Vagina (tissue), 2 donors: ENCODE measurements around the gene PSMD11.

Experiments used
- POLR2A ChIP-seq, 2 donors: fragments of 450-650 bp; IDR thresholded peaks; one replicate each; pipeline ENCODE4 v1.6.1; 2017; ENCODE audit warnings: antibody characterized with exemption in 2 of 2, mild to moderate bottlenecking in 2 of 2, moderate library complexity in 2 of 2
- POLR2AphosphoS5 ChIP-seq, 2 donors: sonication (generic); formaldehyde crosslinking; IDR thresholded peaks; one replicate each; pipeline ENCODE4 v1.9.0; 2017; ENCODE audit warnings: antibody characterized with exemption in 2 of 2, mild to moderate bottlenecking in 2 of 2, low read depth in 1 of 2; ENCODE audit not compliant: insufficient read depth in 1 of 2
- TF ChIP-seq, protein P1 (sequence below), 3 experiments: fragments of 450-650 bp in 2 of 3; fragments of 200-600 bp in 1 of 3; sonication (generic) in 1 of 3; IDR thresholded peaks; one replicate each; pipeline ENCODE4 v1.5.1; 2017 to 2019; ENCODE audit warnings: antibody characterized with exemption in 3 of 3, mild to moderate bottlenecking in 2 of 3, moderate library complexity in 2 of 3

DNA sequence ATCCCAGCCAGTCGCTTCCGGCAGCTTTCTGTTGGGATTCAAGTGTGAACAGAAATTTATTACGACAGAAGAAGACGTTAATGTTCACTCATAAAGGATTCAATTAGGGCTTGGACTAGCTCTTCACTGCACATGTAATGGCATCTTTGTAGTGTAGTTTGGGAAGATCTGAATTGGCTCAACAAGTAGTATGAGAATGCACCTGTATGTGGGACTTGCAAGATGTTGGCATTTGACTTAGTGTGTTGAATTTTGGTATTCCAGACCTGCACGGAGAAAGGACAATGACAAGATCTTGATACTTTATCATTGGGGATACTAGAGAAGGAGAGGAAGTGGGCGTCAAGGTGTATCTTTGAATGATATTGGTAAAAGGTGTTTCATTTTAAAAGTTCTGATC is 1.2 kb downstream of the PSMD11 start:
- TF ChIP-seq POLR2A (IDR thresholded peaks at IDR 0.05) (no peak), POLR2AphosphoS5 (IDR thresholded peaks at IDR 0.05; ENCODE audit: insufficient read depth in 1 of 2, low read depth in 1 of 2) (no peak)
- TF ChIP-seq, protein P1, sequence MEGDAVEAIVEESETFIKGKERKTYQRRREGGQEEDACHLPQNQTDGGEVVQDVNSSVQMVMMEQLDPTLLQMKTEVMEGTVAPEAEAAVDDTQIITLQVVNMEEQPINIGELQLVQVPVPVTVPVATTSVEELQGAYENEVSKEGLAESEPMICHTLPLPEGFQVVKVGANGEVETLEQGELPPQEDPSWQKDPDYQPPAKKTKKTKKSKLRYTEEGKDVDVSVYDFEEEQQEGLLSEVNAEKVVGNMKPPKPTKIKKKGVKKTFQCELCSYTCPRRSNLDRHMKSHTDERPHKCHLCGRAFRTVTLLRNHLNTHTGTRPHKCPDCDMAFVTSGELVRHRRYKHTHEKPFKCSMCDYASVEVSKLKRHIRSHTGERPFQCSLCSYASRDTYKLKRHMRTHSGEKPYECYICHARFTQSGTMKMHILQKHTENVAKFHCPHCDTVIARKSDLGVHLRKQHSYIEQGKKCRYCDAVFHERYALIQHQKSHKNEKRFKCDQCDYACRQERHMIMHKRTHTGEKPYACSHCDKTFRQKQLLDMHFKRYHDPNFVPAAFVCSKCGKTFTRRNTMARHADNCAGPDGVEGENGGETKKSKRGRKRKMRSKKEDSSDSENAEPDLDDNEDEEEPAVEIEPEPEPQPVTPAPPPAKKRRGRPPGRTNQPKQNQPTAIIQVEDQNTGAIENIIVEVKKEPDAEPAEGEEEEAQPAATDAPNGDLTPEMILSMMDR (IDR thresholded peaks at IDR 0.05): no peak
